GM21528 (cell line): Measurements from ENCODE around the gene ARSG.

ENCODE experiments used
- ATAC-seq: cut with Tn5 transposase; IDR thresholded peaks from one replicate; pipeline ENCODE4 v1.9.1; 2021; ENCODE audit warnings: mild to moderate bottlenecking, moderate library complexity; ENCODE audit not compliant: unreplicated experiment, low FRiP score

Gene ARSG

GRCh38 chr17:68461122-68461539 is 169.8 kb downstream of the ARSG start:
- no peak for ATAC-seq

- ATAC-seq, result no peak
Observed at GRCh38 chr17:68461589-68461988, 170.3 kb downstream of the ARSG start.

- peak; percentile 33 for ATAC-seq
Observed at GRCh38 chr17:68462381-68463210, 171.3 kb downstream of the ARSG start.

GRCh38 chr17:68463211-68464019 is 172.1 kb downstream of the ARSG start:
- no peak for ATAC-seq

GRCh38 chr17:68468334-68468733 is 177.0 kb downstream of the ARSG start:
- no peak for ATAC-seq

- ATAC-seq, result no peak
Observed at GRCh38 chr17:68468788-68469187, 177.5 kb downstream of the ARSG start.
